GM18867 (cell line): Measurements from ENCODE around the gene VPS51.

ENCODE experiments used
- ATAC-seq: cut with Tn5 transposase; IDR thresholded peaks from one replicate; pipeline ENCODE4 v1.9.1; 2021; ENCODE audit warnings: mild to moderate bottlenecking, moderate library complexity; ENCODE audit not compliant: unreplicated experiment

Gene VPS51

DNA sequence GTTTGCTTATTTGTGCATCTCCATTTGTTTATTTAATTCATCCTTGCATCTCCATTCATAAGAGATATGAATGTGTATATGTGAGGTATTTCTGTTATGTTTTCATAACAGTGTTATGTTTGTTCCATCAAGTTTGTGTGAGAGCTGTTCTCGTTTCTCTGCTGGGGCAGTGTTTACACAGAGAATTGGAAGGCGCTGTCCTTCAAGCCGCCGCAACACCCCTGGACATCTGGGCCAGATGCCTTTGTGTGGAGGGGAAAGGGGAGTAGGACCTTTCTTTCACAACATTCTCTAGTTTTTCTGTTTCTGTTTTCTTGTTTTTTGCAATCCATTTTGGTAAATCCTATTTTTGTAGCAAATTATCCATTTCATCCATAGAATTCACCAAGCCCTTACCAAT lies 8.6 kb downstream of the VPS51 start:
- ATAC-seq = no peak

GRCh38 chr11:65107078-65107477 lies 11.1 kb downstream of the VPS51 start:
- no peak for ATAC-seq

DNA sequence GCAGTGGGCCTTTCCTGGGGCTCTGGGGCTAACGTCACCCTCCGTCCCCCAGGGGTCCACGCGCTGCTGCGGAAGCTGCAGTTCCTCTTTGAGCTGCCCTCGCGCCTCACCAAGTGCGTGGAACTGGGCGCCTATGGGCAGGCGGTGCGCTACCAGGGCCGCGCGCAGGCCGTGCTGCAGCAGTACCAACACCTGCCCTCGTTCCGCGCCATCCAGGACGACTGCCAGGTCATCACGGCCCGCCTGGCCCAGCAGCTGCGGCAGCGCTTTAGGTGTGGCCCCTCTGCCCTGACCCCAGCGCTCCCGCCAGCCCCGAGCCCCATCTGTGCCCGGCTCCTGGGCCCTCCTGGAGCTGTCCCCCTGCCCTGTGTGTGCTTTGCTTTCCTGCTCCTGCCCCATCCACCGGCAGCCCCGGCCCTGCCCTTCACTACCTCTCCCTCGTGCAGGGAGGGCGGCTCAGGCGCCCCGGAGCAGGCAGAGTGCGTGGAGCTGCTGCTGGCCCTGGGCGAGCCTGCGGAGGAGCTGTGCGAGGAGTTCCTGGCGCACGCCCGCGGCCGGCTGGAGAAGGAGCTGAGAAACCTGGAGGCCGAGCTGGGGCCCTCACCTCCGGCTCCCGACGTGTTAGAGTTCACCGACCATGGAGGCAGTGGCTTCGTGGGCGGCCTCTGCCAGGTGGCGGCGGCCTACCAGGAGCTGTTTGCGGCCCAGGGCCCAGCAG lies 11.9 kb downstream of the VPS51 start:
- ATAC-seq = no peak

- no peak for ATAC-seq
Observed at GRCh38 chr11:65108469-65109123, 12.6 kb downstream of the VPS51 start.

DNA sequence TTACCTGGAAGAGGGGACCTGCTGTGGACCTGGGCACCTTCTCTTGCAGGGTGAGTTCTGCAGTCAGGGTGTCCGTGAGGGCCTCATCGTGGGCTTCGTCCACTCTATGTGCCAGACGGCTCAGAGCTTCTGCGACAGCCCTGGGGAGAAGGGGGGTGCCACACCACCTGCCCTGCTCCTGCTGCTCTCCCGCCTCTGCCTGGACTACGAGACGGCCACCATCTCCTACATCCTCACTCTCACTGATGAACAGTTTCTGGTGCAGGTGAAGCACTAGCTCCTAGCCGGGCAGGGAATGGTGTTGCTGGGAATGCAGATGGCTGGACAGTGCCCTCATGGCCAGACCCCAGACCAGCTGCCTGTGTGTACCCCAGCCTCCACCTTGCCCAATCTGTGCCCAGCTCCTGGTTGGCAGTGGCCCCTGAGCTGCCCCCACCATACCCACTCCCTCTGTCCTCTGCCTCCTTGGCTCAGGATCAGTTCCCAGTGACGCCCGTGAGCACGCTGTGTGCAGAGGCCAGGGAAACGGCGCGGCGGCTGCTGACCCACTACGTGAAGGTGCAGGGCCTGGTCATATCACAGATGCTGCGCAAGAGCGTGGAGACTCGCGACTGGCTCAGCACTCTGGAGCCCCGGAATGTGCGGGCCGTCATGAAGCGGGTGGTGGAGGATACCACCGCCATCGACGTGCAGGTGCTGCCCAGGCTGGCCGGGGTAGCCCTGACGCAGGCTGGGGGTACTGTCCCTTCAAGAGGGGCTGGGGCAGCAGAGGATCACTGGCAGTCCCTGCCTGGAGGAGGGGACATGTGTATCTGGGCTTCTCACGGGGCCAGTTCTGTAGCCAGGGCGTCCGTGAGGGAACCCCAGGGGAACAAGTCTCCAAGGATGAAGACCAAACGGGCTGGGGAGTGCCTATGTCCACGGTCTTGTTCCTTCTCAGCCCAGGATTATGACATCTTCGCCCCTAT lies 13.5 kb downstream of the VPS51 start:
- no peak for ATAC-seq

DNA sequence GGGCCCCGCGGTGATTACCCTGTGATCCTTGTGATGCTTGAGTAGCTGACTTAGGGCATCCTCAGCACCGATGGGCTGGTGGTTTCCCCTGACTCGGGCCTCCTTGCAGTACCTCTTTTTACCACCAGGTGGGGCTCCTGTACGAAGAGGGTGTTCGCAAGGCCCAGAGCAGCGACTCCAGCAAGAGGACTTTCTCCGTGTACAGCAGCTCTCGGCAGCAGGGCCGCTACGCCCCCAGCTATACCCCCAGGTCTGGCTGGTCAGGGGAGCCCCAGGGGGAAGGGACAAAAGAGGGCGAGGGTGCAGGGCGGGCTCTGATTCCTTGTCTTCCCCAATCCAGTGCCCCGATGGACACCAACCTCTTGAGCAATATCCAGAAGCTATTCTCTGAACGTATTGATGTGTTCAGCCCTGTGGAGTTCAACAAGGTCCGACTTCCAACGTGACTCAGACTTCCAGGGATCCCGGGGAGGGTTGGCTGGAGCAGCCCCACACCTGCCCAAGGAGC lies 14.4 kb downstream of the VPS51 start:
- no peak for ATAC-seq

DNA sequence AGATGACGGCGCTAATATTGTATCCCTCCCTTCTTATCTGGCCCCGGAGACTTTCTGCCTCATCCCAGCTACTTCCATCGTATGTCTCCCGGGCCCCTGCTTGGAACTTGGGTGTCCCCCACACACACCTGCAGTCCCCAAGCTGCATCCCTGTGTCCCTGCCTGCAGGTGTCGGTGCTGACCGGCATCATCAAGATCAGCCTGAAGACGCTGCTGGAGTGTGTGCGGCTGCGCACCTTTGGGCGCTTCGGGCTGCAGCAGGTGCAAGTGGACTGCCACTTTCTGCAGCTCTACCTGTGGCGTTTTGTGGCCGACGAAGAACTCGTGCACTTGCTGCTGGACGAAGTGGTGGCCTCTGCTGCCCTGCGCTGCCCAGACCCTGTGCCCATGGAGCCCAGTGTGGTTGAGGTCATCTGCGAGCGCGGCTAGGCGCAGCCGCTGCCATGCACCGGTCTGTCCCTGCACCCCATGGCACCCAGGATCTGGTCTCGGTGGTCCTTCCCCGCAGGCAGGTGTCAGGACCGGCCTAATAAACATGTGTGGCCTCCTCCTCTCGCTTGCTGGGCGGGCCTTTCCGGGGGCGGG lies 15.2 kb downstream of the VPS51 start:
- ATAC-seq = no peak

DNA sequence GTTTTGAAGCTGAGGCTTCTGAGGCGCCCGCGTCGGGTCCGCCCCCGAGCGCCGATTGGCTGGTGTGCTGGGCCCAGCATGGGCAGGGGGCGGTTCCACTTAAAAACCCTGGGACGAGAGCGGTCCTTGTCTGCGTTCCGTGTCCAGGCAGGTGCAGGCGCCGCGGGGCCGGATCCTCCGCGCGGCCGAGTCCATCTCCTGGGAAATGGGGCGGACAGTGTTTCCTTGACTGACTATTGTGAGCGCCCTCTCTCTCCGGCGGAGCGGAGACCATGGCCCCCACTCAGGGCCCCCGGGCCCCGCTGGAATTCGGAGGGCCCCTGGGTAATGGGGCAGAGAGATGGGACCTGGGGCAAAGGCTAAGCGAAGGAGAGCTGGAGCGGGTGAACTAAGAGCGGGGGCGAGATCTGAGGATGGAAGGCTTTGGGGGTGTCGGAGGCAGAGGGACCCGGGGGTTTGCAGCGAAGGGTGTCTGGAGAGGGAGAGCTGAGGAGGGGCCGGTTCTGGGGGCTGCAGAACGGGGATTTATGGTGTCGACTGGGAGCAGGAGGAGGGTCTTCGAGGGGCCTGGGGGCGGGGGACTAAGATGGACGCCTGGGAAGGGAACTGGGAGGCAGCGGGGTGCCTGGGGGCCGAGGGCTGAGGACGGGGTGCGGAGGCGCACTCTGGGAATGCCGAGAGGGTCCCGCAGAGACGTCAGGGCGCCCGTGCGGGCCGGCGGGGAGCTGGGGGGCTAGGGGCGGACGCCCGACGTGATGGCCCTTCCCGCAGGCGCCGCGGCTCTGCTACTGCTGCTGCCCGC lies 15.9 kb downstream of the VPS51 start, which contains the start of gene TM7SF2:
Gene TM7SF2 (plus strand): TSS at position 129 of the 802 bp plus-strand sequence. CDS start 144 bp downstream, at position 273.
- ATAC-seq = peak; percentile 59

DNA sequence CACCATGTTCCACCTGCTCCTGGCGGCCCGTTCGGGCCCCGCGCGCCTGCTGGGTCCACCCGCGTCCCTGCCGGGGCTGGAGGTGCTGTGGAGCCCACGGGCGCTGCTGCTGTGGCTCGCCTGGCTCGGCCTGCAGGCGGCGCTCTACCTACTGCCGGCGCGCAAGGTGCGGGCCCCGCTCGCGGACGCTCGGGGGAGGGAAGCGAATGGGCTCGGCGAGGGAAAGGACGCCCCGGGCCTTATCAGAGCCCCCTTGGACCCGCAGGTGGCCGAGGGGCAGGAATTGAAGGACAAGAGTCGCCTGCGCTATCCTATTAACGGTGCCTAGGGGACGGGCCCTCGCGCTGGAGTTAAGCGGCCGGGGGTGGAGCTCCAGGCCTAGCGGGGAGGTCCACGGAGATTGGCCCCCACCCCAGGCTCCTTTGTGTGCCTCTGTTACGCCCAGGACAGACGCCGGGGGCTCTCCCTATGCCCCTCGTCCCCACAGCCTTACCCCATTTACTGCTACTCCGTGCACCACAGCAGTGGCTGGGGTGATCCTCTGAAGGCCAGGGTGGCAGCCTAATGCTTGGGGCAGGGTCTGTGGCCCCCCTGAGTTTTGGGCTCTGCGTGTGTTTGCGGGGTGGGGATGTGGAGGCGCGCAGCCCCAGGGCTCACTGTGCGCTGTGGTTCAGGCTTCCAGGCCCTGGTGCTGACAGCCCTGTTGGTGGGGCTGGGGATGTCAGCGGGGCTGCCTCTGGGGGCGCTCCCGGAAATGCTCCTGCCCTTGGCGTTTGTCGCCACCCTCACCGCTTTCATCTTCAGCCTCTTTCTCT lies 16.7 kb downstream of the VPS51 start:
- ATAC-seq = peak; percentile 22

GRCh38 chr11:65113361-65113756 lies 17.3 kb downstream of the VPS51 start:
- ATAC-seq = no peak

DNA sequence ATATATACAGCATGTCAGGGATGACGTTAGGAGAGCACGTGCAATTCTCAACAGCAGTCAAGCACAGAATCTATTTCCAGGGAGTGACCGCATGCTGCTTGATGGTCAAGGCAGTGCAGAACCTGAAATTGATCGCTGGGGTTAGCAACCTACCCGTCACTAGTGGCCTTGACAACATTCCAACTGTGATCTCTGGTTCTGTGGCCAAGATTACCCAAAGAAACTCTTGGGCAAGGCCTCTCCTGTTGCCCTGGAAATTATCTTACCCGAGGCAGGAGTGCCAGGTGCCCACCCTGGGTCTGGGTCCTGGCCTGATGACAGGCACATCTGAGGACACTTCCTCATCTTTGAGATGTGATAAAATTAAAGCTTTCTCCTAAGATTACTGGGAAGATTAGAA lies 17.8 kb downstream of the VPS51 start:
- no peak for ATAC-seq

GRCh38 chr11:65114538-65115171 lies 18.6 kb downstream of the VPS51 start:
- no peak for ATAC-seq

DNA sequence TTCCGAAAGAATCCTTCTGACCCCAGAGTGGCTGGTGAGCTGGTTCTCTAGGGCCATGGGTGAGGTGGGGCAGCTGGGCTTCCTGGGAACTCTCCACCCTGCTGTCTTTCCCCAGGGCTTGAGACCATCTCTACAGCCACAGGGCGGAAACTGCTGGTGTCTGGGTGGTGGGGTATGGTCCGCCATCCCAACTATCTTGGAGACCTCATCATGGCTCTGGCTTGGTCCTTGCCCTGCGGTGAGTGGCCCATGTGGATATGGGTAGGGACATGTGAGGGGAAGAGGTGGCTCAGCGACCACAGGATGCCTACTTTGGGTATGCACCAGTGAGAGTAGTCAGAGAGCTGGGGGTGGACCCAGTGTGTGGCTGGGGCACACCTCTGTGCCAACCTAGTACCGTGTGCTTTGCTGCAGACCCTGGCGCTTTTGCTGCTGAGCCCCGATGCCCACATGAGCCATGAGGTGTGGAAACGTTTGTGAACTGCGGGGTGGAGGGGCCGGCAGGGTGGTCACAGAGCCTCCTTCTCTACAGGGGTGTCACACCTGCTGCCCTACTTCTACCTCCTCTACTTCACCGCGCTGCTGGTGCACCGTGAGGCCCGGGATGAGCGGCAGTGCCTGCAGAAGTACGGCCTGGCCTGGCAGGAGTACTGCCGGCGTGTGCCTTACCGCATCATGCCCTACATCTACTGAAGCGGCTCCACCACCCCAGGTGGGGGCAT lies 19.5 kb downstream of the VPS51 start:
- no peak for ATAC-seq

GRCh38 chr11:65116370-65117205 lies 20.6 kb downstream of the VPS51 start:
- ATAC-seq = peak; percentile 6

- ATAC-seq = peak; percentile 62
Observed at GRCh38 chr11:65117206-65118096, 21.4 kb downstream of the VPS51 start, which contains the start of gene ZNHIT2. Gene ZNHIT2, minus strand, starts transcription at chr11:65117701. Its CDS starts 48 bp downstream, at chr11:65117653.
